ENCODE results near the gene BEND2. TPM values are rescaled to one million over a fixed set of nuclear protein-coding genes. Genes with fewer than 3 reads are reported as not detected.

The BEND2 gene
- total RNA-seq, 1 donor from 2014 or later = not detected

GRCh38 chrX:18210470-18210869 is 10.2 kb downstream of the BEND2 start:
- Mint-ChIP-seq H3K27me3 (ENCODE audit: low read depth) (peaks cover 2% of the 10 kb centered on the region), H3K27ac (no peak overlapping the region), H3K4me1 (peaks cover 2% of the 10 kb centered on the region), H3K9me3 (peaks cover 16% of the 10 kb centered on the region), H3K4me3 (no peak overlapping the region), H3K36me3 (no peaks in the 10 kb centered on the region)
- TF ChIP-seq CTCF (IDR thresholded peaks at IDR 0.05; ENCODE audit: unreplicated experiment) = no peak
- no peak for DNase-seq (ENCODE audit: low spot score in 2 of 2, unreplicated experiment in 2 of 2)

GRCh38 chrX:18206657-18207056 is 14.0 kb downstream of the BEND2 start:
- no peak for TF ChIP-seq CTCF (IDR thresholded peaks at IDR 0.05; ENCODE audit: unreplicated experiment)
- Mint-ChIP-seq H3K9me3 (peaks cover 21% of the 10 kb centered on the region), H3K27ac (no peak overlapping the region), H3K4me3 (no peak overlapping the region), H3K27me3 (ENCODE audit: low read depth) (peaks cover 3% of the 10 kb centered on the region), H3K4me1 (peaks cover 2% of the 10 kb centered on the region), H3K36me3 (no peaks in the 10 kb centered on the region)
- no peak for DNase-seq (ENCODE audit: low spot score in 2 of 2, unreplicated experiment in 2 of 2)

GRCh38 chrX:18203631-18204030 is 17.1 kb downstream of the BEND2 start:
- Mint-ChIP-seq H3K27ac (no peak overlapping the region), H3K4me3 (no peak overlapping the region), H3K27me3 (ENCODE audit: low read depth) (peaks cover 3% of the 10 kb centered on the region)

GRCh38 chrX:18194688-18195087 is 26.0 kb downstream of the BEND2 start:
- Mint-ChIP-seq H3K4me1 (no peaks in the 10 kb centered on the region), H3K27ac (no peak overlapping the region), H3K27me3 (ENCODE audit: low read depth) (peaks cover 2% of the 10 kb centered on the region), H3K9me3 (peaks cover 45% of the 10 kb centered on the region), H3K4me3 (no peak overlapping the region), H3K36me3 (no peaks in the 10 kb centered on the region)
- no peak for DNase-seq (ENCODE audit: low spot score in 2 of 2, unreplicated experiment in 2 of 2)
- no peak for TF ChIP-seq CTCF (IDR thresholded peaks at IDR 0.05; ENCODE audit: unreplicated experiment)

More at GRCh38 chrX:18203631-18204030, 17.1 kb downstream of the BEND2 start:
- TF ChIP-seq CTCF (IDR thresholded peaks at IDR 0.05; ENCODE audit: unreplicated experiment) = no peak
- Mint-ChIP-seq H3K4me1 (no peaks in the 10 kb centered on the region), H3K9me3 (peaks cover 32% of the 10 kb centered on the region), H3K36me3 (no peaks in the 10 kb centered on the region)
- DNase-seq (ENCODE audit: low spot score in 2 of 2, unreplicated experiment in 2 of 2) = no peak

GRCh38 chrX:18179446-18179845 is 41.2 kb downstream of the BEND2 start:
- TF ChIP-seq CTCF (IDR thresholded peaks at IDR 0.05; ENCODE audit: unreplicated experiment) = no peak
- DNase-seq (ENCODE audit: low spot score in 2 of 2, unreplicated experiment in 2 of 2) = no peak
- Mint-ChIP-seq H3K9me3 (peaks cover 44% of the 10 kb centered on the region), H3K27ac (no peak overlapping the region), H3K36me3 (no peaks in the 10 kb centered on the region), H3K4me1 (no peaks in the 10 kb centered on the region), H3K27me3 (ENCODE audit: low read depth) (no peaks in the 10 kb centered on the region), H3K4me3 (no peak overlapping the region)

- H3K9me3 Mint-ChIP-seq = peaks cover 26% of the 10 kb centered on the region
- H3K4me1 Mint-ChIP-seq = no peaks in the 10 kb centered on the region
- H3K27ac Mint-ChIP-seq = no peak overlapping the region
- H3K4me3 Mint-ChIP-seq = no peak overlapping the region
- H3K27me3 Mint-ChIP-seq (ENCODE audit: low read depth) = no peaks in the 10 kb centered on the region
- no peaks in the 10 kb centered on the region for H3K36me3 Mint-ChIP-seq
- DNase-seq (ENCODE audit: low spot score in 2 of 2, unreplicated experiment in 2 of 2) = no peak
- no peak for TF ChIP-seq CTCF (IDR thresholded peaks at IDR 0.05; ENCODE audit: unreplicated experiment)
These were observed 45.7 kb downstream of the BEND2 start for GRCh38 chrX:18174971-18175370.
